ENCODE measurements around the gene CCDC88A. TPM values are rescaled to one million over a fixed set of nuclear protein-coding genes. Genes with fewer than 3 reads are reported as not detected.

The CCDC88A gene
- total RNA-seq, 2 experiments from 2014 or later, result 109 to 110 TPM

DNA sequence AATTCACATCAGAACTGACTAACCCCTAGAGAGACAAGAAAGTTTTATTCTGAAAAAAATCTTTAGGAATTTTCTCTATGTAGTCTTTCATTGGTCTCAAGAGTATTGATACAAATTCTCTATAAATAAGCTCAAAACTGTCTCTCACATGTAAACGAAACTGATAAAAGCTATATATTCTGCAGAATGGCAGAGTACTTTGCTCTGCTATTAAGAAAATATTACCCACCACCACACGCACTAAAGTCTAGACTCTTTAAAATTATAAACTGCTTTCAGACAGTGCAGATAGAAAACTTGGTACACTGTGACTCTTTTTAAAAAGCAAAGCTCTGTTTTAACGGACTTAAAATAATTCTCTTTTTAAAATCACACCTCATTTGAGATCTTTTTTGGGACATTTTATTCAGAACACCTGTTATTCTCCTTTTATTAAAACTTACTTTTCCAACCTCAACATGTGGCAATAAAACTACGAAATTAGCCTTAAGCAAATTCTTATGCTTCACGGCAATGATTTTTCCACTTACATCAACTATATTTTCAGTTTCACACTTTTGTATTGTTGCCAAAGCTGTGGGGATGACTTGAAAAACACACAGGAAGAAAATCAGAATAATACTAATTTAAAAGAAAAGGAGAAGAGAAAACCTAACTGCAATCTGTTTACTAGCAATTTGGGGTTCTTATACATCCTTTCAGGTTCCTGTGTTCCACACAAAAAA, 58.0 kb downstream of the CCDC88A start:
- intact Hi-C loops (cut with micrococcal nuclease; ENCODE audit: unreplicated experiment), result no loop called here
- Histone ChIP-seq H3K4me1 (ENCODE audit: insufficient read depth, low read length, poor library complexity, severe bottlenecking) (peaks cover 39% of the 10 kb centered on the region), H4K20me1 (ENCODE audit: insufficient read depth, low read length) (no peaks in the 10 kb centered on the region), H2AFZ (ENCODE audit: low read length) (no peak overlapping the region), H3K9me3 (ENCODE audit: low read length) (no peaks in the 10 kb centered on the region), H3K4me3 (ENCODE audit: low read depth, low read length, poor library complexity, severe bottlenecking) (no peak overlapping the region), H3K27ac (ENCODE audit: low read depth, low read length, poor library complexity, severe bottlenecking) (peak overlapping the region; percentile 58), H3K79me2 (ENCODE audit: insufficient read depth, low read depth, low read length) (peaks cover 4% of the 10 kb centered on the region; the same call in 1 of the 2 replicates), H3K9me2 (ENCODE audit: insufficient read depth, low read length) (no peaks in the 10 kb centered on the region), H3K4me2 (ENCODE audit: low read length) (peak overlapping the region; percentile 61), H3K36me3 (ENCODE audit: insufficient read depth, low read length) (peaks cover 58% of the 10 kb centered on the region)
- ChIA-PET CTCF (ENCODE audit: unreplicated experiment) (no interaction called here), POLR2A (interaction anchor here (0.6 to 1.9 kb wide), 7 partner anchors 8 to 68 kb away, joined by 3 to 6 read pairs (median 5); no protein-coding TSS in a partner anchor)
- no TSS peak for BruUV-seq (replicated peaks)
- peak; percentile 64 for DNase-seq (ENCODE audit: low spot score)
- TF ChIP-seq, protein P1, sequence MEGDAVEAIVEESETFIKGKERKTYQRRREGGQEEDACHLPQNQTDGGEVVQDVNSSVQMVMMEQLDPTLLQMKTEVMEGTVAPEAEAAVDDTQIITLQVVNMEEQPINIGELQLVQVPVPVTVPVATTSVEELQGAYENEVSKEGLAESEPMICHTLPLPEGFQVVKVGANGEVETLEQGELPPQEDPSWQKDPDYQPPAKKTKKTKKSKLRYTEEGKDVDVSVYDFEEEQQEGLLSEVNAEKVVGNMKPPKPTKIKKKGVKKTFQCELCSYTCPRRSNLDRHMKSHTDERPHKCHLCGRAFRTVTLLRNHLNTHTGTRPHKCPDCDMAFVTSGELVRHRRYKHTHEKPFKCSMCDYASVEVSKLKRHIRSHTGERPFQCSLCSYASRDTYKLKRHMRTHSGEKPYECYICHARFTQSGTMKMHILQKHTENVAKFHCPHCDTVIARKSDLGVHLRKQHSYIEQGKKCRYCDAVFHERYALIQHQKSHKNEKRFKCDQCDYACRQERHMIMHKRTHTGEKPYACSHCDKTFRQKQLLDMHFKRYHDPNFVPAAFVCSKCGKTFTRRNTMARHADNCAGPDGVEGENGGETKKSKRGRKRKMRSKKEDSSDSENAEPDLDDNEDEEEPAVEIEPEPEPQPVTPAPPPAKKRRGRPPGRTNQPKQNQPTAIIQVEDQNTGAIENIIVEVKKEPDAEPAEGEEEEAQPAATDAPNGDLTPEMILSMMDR (conservative IDR thresholded peaks at IDR 0.05; ENCODE audit: low read length), result no peak
- TF ChIP-seq EZH2phosphoT487 (IDR thresholded peaks at IDR 0.05; ENCODE audit: borderline replicate concordance, low read depth, low read length), result no peak

- TF ChIP-seq, protein P1 (conservative IDR thresholded peaks at IDR 0.05; ENCODE audit: low read length), result no peak
- no peak for TF ChIP-seq EZH2phosphoT487 (IDR thresholded peaks at IDR 0.05; ENCODE audit: borderline replicate concordance, low read depth, low read length)
- Histone ChIP-seq H3K79me2 (ENCODE audit: insufficient read depth, low read depth, low read length) (no peaks in the 10 kb centered on the region), H3K36me3 (ENCODE audit: insufficient read depth, low read length) (peaks cover 75% of the 10 kb centered on the region), H3K4me3 (ENCODE audit: low read depth, low read length, poor library complexity, severe bottlenecking) (no peak overlapping the region), H3K4me2 (ENCODE audit: low read length) (no peak overlapping the region), H4K20me1 (ENCODE audit: insufficient read depth, low read length) (no peaks in the 10 kb centered on the region), H3K9me3 (ENCODE audit: low read length) (no peaks in the 10 kb centered on the region), H3K4me1 (ENCODE audit: insufficient read depth, low read length, poor library complexity, severe bottlenecking) (peaks cover 19% of the 10 kb centered on the region), H3K27ac (ENCODE audit: low read depth, low read length, poor library complexity, severe bottlenecking) (no peak overlapping the region), H2AFZ (ENCODE audit: low read length) (no peak overlapping the region), H3K9me2 (ENCODE audit: insufficient read depth, low read length) (no peaks in the 10 kb centered on the region)
- BruUV-seq (replicated peaks), result no TSS peak
- intact Hi-C loops (cut with micrococcal nuclease; ENCODE audit: unreplicated experiment), result no loop called here
- no peak for DNase-seq (ENCODE audit: low spot score)
- ChIA-PET CTCF (ENCODE audit: unreplicated experiment) (no interaction called here), POLR2A (interaction anchor here (0.6 kb wide), 1 partner anchor 57 kb away, joined by 6 read pairs; no protein-coding TSS in a partner anchor)
Measured at GRCh38 chr2:55358451-55358850, 61.2 kb downstream of the CCDC88A start.

DNA sequence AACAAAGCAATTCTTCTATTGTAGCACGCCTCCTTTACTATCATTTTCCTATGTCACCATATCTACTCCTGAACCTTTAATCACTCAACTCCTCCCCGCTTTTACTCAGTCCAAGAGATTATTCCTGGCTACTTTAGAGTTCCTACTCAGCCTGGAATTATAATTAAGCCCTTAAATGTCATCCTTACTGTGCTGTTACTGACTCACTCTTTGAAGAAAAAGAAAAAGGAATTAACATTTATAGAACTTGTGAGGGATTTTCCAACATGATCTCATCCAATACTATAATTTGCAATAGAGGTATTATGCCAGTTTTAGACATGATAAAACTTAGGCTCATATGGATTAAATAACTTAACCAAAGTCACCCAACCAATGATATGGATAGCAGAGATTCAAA, 61.7 kb downstream of the CCDC88A start:
- H3K4me2 ChIP-seq (ENCODE audit: low read length), result no peak overlapping the region
- CTCF ChIA-PET (ENCODE audit: unreplicated experiment), result no interaction called here
- TF ChIP-seq, protein P1 (conservative IDR thresholded peaks at IDR 0.05; ENCODE audit: low read length), result no peak
- TF ChIP-seq EZH2phosphoT487 (IDR thresholded peaks at IDR 0.05; ENCODE audit: borderline replicate concordance, low read depth, low read length), result no peak

More for the DNA sequence above, 61.7 kb downstream of the CCDC88A start:
- no peak overlapping the region for H2AFZ ChIP-seq (ENCODE audit: low read length)
- no peak overlapping the region for H3K27ac ChIP-seq (ENCODE audit: low read depth, low read length, poor library complexity, severe bottlenecking)
- H3K4me1 ChIP-seq (ENCODE audit: insufficient read depth, low read length, poor library complexity, severe bottlenecking), result peaks cover 17% of the 10 kb centered on the region
- intact Hi-C loops (cut with micrococcal nuclease; ENCODE audit: unreplicated experiment), result no loop called here
- no TSS peak for BruUV-seq (replicated peaks)
- H3K36me3 ChIP-seq (ENCODE audit: insufficient read depth, low read length), result peaks cover 75% of the 10 kb centered on the region
- no peaks in the 10 kb centered on the region for H3K9me2 ChIP-seq (ENCODE audit: insufficient read depth, low read length)
- H3K4me3 ChIP-seq (ENCODE audit: low read depth, low read length, poor library complexity, severe bottlenecking), result no peak overlapping the region
- POLR2A ChIA-PET, result no interaction called here
- no peaks in the 10 kb centered on the region for H4K20me1 ChIP-seq (ENCODE audit: insufficient read depth, low read length)
- H3K9me3 ChIP-seq (ENCODE audit: low read length), result no peaks in the 10 kb centered on the region
- no peak for DNase-seq (ENCODE audit: low spot score)
- no peaks in the 10 kb centered on the region for H3K79me2 ChIP-seq (ENCODE audit: insufficient read depth, low read depth, low read length)
